GM19395 (cell line): ENCODE measurements around the gene MORN1.
"Not testable (repeated sequence)": the region's sequence is repeated elsewhere in the genome, so short reads cannot be mapped to it uniquely, and the experiment has no call there.

Source experiments
- ATAC-seq: cut with Tn5 transposase; IDR thresholded peaks from one replicate; pipeline ENCODE4 v1.9.1; 2021; ENCODE audit warnings: mild to moderate bottlenecking, moderate library complexity; ENCODE audit not compliant: unreplicated experiment

The MORN1 gene

DNA sequence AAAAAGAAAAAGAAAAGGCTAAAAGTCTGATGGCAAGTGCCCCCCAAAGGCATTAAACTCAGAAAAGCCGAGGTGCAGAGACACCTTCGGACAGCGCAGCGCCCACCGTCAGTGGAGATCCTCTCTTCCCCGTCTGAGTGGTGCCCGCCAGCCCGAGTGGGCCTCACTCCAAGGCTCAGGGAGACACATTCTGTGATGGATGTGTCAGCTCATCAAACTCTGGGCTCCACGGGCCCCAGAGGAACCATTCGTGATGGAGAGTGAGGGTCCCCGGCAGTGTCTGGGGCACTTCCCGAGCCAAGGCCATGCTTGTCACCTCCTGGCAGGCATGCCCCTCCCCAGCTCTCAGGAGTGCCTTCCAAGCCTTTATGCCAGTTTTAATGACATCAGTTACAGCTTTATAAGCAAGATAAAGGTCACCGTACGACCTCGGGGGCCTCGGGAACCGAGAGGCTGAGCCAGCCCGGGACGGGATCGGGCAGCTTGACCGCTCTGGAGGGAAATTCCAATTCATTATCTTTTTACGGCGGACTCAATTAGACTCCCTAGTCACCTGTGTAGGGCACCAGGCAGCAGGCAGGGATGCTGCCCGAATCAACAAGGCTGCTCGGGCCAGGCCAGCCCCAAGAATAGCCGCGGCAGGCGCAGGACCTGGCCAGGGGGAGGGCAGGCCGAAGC is 49.5 kb downstream of the MORN1 start:
- no peak for ATAC-seq

DNA sequence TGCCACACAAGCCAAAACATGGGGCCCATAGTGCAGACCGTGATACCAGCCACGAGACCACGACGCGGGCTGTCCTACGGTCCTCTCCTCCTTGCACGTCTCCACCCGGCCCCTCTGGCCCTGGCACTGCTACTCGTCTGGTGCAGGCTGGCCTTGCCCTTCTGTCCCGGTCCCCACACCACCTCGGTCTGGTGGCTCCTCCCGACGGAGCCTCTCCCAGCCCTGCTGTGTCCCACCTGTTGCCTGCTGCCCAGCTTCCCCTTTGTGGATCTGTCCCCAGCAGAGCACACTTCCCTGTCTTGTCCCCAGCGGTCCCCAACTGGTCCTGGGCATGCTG is 50.5 kb downstream of the MORN1 start:
- ATAC-seq, result no peak

DNA sequence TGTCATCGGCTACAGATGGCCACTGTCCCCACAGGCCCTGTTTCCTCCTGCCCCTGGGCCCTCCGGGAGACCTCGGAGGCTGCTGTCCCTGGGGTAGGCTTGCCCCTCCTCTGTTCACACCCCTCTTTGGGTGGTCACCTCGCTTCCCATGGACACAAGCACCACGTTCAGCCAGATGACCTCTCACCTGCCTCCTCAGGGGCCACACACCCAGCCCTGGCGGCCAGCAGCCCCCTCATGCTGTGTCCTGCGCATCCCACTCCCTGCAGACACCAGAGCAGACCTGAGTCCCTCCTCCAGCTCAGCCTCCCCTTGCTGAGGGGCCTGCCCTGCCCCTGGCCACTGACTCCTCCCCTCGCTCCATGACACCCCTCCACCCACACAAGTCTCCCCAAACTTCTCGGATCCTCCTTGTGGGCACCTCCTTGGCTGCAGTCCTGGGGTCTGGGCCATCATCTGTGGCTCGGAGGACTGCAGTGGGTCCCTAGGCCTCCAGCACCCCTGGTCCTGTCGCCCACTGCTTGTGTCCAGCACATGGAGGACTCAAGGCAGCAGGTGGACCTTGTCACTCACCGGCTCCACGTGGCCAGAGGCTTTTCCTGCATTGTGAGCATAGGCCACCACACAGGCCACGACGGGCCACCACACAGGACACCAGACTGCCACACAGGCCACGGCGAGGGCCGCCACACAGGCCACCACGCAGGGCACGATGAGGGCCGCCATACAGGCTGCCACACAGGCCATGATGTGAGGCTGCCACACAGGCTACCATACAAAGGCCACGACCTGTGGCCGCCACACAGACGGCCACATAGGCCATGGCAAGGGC is 51.1 kb downstream of the MORN1 start:
- ATAC-seq, result no peak

DNA sequence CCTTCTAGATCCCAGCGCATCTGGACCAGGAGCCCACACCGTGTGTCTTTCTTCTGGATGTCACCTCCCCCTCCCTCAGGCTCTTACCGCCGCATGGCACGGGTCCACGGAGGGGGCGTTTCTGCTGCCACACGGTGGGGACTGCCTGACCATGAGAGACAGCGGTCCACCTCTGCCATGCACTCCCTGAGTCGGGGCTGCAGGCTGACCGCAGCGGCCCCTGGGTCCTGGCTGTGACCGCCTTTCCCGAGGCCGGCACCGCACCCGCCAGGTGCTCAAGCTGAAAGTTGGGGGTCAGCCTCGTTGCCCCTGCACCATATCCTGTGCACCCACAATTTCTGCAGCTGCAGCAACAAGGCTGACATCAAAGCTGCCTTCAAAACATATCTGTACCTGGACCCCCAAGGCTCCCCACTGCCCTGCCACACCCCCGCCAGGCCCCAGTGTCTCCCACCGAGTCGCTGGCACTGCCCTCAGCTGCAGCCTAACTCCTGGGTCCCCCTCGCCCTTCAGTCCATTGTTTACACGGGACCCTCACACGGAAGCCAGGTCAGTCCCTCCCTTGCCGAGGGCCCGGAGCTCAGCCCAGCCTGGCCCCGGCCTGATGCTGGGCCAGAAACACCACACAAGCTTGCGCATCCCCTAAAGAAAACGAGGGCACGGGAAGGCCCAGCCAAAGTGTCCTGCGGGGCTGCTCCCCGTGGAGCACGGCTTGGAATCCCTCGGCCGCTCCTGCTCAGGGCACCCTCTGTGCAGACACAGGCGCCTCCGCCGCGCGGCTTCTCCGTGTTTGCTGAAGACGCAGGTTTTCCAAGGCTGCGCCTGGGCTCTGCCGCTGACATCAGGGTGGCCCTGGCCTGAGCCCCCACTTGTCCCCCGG is 51.9 kb downstream of the MORN1 start:
- ATAC-seq, result no peak

DNA sequence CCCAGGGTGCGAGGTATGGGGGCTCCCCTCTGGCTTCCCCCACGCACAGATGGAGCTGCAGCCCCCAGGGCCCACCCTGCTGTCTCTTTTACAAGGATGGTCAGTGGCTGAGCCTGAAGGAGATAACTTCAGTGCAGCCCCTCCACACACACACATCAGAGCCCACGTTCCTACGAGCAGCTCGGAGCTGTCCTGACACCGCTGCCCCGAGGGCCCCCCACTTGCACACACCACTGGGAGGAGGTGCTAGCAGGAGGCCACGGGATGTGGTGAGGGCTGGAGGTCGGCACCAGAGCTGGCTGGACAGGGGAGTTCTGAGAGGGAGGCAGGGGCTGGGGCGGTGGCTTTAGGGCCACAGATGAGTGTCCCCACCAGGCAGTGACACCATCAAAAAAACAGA is 53.9 kb downstream of the MORN1 start:
- no peak for ATAC-seq

DNA sequence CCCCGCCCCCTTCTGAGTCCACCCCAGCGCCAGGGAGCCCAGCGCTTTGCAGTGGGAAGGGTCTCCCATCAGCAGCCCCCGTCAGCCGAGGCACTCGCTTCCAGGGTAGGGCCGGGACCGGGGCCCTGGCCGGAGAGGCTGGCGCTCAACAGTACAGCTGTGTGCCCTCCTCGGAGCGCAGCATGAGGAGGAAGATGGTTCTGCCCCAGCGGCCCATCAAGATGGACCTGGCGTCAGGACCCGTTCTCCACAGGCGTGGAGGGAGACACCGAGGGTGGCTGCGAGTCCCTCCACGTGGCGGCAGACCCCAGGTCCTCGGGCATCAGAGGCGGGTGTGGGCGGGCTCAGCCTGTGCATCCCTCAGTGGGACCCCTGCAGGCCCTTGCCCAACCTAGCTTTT is 54.3 kb downstream of the MORN1 start:
- ATAC-seq, result no peak

DNA sequence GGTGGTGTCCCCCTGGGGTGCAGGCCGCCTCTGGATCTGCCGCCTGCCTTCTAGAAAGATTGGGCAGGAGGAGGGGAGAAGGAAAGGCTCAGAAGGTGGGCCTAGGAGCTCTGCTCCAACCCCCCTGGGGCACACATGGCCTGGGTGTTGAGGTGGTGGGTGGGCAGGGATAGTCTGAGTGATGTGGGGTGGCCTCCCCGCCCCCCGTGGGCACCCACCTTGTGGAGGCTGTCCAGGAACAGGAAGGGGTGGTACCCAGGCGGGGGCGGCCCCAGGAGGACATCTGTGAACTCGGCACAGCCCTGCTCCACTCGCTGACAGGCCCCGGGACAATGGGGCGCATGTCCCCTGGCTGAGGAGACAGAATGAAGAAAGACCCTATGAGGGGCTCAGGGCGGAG is 54.9 kb downstream of the MORN1 start:
- no peak for ATAC-seq

DNA sequence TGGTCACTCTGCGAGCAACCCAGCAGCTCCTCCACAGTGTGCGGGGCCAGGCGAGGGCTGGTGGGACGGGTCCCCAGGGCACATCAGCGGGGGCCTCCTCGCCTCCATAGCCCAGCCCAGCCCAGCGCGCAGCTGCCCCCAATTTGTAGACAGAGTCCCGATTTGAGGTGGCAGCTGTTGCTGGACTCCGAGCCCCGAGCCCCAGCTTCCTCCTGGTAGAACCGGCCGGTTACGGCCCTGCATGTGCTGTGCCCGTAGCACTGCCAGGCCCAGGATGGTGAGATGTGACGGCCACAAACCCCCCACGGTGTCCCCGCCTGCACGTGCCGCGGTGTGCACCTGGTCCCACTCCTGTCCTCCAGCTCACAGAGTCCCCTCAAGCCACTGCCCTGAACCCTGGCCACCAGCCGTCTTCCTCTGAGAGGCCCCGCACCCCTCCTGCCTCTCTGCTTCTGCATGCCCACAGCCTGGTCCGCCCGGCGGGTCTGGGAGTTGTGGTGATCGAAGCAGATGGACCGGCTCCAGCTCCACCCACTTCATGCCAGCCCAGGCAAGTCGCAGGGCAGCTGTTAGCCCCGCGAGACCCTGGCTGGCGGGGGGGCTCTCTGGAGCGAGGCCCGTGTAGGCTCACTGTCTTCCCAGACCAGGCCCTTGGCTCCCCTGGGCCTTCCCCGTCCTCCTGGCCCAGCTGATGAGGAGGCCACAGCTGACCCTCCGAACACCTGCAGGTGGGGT is 55.5 kb downstream of the MORN1 start:
- ATAC-seq, result no peak

DNA sequence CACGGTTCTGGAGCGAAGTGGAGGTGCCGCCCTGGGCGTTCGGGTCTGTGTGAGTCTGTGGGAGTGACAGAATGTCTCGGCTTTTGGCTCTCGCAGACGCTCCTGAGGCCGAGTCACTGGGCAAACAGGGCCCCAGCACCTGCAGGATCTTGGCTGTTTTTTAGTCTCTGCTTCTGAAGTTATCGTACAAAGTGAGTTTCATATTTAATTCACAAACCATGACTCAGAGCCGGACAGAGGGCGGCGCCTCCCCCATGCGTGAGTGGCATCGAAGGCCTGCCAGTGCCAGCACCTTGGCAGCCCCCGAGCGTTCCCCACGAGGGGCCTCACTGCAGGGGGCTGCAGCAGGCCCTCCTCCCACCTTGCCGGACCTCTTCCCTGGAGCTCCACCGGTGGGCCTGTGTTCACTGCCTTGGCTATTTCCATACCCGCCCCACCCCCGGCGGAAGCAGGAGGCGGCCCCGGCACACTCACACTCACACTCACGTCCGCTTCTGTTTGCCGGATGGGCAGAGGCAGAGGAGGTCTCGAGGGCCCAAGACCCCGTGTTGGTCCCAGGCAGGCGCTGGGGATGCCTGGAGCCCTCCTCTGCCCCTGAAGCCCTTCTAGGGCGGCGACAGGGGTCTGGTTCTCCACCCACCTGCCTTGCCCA is 56.3 kb downstream of the MORN1 start:
- no peak for ATAC-seq

DNA sequence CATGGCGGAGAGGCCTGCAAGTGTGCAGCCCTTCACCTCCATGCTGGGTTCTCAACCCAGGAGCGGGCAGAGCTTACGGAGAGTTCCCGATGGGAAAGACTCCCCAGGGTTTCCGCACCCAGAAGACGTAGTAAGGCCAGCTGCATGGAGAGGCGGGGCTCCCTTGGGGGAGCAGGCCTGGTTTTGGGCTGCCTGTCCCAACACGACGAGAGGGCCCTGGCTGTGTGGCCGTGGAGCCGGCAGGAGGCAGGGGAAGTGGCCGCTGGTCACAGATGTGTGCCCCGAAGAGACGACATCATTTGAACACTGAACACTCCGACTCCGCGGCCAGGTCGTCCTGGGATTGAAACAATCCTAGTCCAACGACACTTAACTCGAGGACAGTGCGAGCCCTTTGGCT is 57.0 kb downstream of the MORN1 start:
- no peak for ATAC-seq

DNA sequence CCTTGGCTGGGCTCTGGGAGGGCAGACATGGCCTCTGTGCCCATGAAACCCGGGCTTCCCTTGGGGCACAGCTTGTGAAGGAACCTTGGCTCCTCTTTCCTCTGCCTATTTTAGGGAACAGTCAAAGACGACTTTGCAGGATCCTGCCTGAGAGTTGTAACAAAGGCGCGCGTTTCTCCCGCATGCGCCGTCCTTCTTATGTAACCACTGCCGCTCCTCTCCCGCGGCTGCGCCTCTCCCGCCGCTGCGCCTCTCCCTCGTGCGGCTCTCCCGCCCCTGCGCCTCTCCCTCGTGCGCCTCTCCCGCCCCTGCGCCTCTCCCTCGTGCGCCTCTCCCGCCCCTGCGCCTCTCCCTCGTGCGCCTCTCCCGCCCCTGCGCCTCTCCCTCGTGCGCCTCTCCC is 59.8 kb downstream of the MORN1 start:
- not testable (repeated sequence) for ATAC-seq

DNA sequence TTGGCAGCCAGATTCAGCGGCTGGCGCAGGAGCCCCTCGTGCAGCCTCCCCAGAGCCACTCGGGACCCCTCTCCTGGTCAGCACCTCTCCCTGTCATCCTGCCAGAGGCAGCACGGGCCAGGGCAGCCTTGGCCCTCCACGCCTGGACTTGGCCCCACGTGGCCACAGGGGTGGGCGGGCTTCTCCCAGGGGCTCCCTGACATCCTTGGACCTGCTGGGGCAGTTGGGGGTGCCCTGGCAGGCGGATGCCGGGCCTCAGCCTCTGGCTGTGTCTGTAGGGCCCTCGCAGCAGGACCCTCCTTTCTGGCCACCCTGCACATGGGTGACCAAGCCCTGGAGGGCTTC is 60.2 kb downstream of the MORN1 start:
- no peak for ATAC-seq

DNA sequence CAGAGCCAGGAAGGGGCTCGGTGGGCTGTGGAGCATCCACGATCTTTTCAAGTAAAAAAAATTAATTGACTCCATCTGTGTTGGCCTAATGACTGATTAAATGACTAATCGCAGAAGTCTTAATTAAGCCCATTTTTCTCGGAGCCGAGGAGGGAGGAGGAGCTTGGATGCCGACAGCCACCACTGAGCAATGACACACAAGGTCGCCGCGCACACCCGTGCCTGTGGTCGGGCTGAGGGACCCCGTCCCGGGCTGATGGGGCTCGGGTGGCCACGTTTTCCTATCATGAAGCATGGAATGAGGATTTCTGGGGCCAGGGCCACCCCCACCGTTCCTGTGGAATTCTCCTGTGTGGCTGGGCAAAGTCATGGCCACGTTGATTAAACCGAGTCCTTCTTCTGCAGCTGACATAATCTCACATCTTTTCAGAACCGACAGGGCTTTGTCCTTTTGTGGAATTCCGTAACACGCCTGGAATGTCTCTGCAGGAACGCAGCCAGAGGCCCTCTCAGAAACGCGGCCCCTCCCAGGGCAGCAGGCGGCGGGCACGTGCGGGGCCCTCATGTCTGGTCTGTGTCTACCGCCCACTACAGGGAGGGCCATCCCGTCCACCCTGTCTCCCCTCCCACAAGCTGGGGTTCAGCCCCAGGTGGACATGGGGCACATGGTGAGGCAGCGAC is 60.7 kb downstream of the MORN1 start:
- no peak for ATAC-seq

DNA sequence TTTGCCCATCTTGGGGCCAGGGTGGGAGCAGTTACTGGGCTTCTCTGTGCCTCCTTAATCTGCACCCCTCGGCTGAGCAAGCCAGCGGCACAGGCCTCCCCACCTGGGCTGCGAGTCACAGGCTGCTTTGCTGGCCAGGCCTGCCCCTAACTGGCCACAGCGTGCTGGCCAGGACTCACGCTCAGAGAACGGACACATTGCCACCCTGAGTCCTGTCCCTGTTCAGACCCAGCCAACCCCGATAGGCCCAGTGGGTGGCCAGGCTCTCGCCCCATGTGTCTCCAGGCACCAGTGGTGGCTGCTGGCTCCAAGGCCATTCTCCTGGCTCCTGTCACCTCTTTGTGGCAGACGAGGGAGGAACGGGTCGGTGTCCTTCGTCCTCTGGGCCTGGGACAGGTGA is 61.3 kb downstream of the MORN1 start:
- ATAC-seq, result no peak

DNA sequence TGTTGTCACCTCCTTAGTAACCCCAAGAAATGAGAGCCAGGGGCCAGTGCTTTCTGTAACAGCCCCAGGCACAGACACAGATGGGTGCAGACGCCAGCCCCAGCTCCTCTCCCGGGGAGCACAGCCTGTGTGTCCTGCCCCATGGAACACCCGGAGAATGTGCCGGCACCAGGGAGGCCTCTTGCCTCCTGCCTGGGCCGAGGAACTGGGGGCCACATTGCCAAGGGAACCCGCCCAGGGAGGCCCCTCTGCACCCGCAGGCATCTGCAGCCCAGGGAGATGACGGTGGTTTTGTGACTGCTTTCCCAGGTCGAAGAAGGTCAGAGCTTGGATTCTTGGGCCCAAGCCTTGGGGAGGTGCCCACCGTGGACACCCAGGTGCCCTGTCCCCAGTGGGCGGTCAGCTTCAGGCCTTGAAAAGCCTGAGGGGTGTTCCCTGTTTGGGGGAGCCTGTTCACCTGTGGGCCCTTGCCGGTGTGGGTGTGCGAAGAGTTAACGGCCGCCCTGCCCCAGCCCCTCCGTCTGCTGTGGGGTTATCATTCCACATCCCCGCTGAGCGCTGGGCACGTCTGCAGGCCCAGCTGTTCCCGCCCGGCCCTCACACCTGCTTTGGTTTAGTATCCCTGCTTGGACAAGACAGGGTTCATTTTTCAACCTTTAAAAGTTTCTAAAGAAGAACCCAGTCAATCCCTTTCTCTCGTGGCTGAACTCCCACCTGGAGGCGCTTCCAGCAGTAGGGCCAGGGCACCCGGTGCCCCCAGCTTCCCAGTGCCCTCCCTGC is 62.5 kb downstream of the MORN1 start:
- ATAC-seq, result no peak

DNA sequence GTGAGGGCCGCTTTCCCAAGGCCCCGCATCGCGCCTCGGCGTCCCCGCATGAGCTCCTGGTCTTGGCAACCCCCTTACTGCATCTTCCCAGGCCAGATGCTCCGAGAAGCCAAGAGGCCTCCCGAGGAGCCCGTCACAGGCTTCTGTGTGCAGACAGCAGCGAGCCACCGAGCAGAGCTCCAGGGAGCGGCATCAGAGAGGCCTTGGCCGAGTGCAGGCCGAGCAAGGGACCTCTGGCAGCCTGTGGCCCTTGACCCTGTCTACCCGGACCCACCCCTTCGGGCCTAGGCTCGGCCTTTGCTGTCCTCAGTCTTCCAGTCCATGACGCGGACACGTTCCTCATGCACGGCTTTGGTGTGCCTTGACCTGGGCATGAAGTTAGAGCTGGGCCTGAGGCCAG is 63.5 kb downstream of the MORN1 start:
- no peak for ATAC-seq

DNA sequence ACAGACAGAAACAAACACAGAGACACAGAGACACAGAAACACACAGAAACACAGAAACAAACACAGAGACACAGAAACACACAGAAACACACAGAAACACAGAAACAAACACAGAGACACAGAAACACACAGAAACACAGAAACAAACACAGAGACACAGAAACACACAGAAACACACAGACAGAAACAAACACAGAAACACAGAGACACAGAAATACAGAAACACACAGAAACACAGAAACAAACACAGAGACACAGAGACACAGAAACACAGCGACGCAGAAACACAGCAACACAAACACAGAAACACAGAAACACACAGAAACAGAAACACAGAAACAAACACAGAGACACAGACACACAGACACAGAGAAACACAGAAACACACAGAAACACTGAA is 64.2 kb downstream of the MORN1 start:
- not testable (repeated sequence) for ATAC-seq

DNA sequence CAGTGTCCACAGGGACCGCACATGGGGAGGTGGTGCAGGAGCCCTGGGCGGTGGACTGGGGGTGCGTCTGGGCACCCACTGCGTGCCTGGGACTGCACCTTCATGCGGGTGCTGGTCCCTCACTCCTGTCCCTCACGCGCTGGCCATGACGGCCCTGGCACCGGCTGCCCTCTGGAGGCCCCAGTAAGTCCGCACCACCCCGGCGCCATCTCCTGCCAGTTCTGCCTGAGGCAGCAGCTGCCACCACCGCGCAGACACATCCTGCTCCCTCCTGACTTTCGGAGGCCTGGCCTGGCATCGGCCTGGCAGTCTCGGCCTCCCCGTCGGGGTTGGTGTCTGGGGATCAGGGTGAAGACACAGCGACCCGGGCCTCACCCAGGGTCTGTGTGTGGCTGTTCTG is 64.8 kb downstream of the MORN1 start:
- ATAC-seq, result no peak
